Right lobe of liver (tissue), 6 donors: ENCODE results near the gene AP1M2. TPM values are rescaled to one million over a fixed set of nuclear protein-coding genes. Genes with fewer than 3 reads are reported as not detected.

Experiments used
- ATAC-seq, 4 donors: fragments of 200-7000 bp; cut with Tn5 transposase; one replicate each; pipeline ENCODE4 v1.9.1; 2020; ENCODE audit warnings: mild to moderate bottlenecking in 4 of 4, moderate library complexity in 4 of 4
- DNase-seq, 3 donors: peaks; one replicate each; pipeline ENCODE4 v3.0.0-alpha.2; 2020
- H3K27ac ChIP-seq, 3 donors: fragments of 200-600 bp; one replicate each; pipeline ENCODE4 v1.8.0; 2022
- H3K27me3 ChIP-seq, 2 donors: fragments of 200-600 bp; one replicate each; pipeline ENCODE4 v1.8.0; 2022
- H3K36me3 ChIP-seq, 4 donors: fragments of 200-600 bp; sonication (generic) in 1 of 4; one replicate each; pipeline versions ENCODE4 v1.5.1 to v1.8.0; 2017 to 2022; ENCODE audit warnings: control low read depth in 1 of 4
- H3K4me1 ChIP-seq, 4 donors: fragments of 200-600 bp; sonication (generic) in 1 of 4; one replicate each; pipeline versions ENCODE4 v1.5.1 to v1.8.0; 2017 to 2022; ENCODE audit warnings: control low read depth in 1 of 4
- H3K4me3 ChIP-seq, 3 donors: fragments of 200-600 bp; one replicate each; pipeline ENCODE4 v1.8.0; 2022
- H3K9me3 ChIP-seq, 4 donors: fragments of 200-600 bp; sonication (generic) in 1 of 4; one replicate each; pipeline versions ENCODE4 v1.5.1 to v1.8.0; 2017 to 2022; ENCODE audit warnings: control low read depth in 1 of 4
- POLR2A ChIP-seq: fragments of 450-650 bp; IDR thresholded peaks from one replicate; pipeline ENCODE4 v1.6.1; 2017; ENCODE audit warnings: antibody characterized with exemption, mild to moderate bottlenecking
- WGBS: methylation state at CpG from one replicate; pipeline ENCODE4 v1.1.6; 2018; ENCODE audit warnings: low coverage, low lambda C conversion rate; ENCODE audit not compliant: insufficient coverage; ENCODE audit errors: missing lambda C conversion rate; 5-methylcytosine and 5-hydroxymethylcytosine counted together
- intact Hi-C, 2 donors: fragments of 100-400 bp; cut with DNase I; formaldehyde crosslinking; loops; one replicate each; pipeline versions ENCODE4 v1.11.2 to v1.14.1; 2022
- total RNA-seq, 6 experiments: library from RNA; depleted of rRNA in 2 of 6; stranded (reverse); fragments of >200 nt in 2 of 6; fragmentation: NEBNext Ultra II Directional in 3 of 6; extraction: Animal tissue kit (Norgen Biotek cat#: 25700) in 3 of 6; gene quantifications; one replicate each; pipeline versions ENCODE4 v1.1.0 to v1.2.4, GENCODE V29; 2016 to 2023
- TF ChIP-seq, protein P1 (sequence below), 4 donors: fragments of 200-600 bp in 3 of 4; fragments of 450-650 bp in 1 of 4; IDR thresholded peaks; one replicate each; pipeline versions ENCODE4 v1.5.1 to v1.8.0; 2016 to 2022; ENCODE audit warnings: antibody characterized with exemption in 4 of 4, mild to moderate bottlenecking in 2 of 4
- donor health status: DM: no; HTN: yes; CAD: no.
- donor health status: DM: no; HTN: no; CAD: no.
- donor health status: DM: no; HTN: no; CAD: no.
- donor health status: DM: no; HTN: yes; CAD: no.
- donor health status: DM: no; HTN: yes; CAD: no.

Gene AP1M2
- total RNA-seq, 6 experiments from 2014 or later = 0.35 to 2.5 (median 0.75) TPM

DNA sequence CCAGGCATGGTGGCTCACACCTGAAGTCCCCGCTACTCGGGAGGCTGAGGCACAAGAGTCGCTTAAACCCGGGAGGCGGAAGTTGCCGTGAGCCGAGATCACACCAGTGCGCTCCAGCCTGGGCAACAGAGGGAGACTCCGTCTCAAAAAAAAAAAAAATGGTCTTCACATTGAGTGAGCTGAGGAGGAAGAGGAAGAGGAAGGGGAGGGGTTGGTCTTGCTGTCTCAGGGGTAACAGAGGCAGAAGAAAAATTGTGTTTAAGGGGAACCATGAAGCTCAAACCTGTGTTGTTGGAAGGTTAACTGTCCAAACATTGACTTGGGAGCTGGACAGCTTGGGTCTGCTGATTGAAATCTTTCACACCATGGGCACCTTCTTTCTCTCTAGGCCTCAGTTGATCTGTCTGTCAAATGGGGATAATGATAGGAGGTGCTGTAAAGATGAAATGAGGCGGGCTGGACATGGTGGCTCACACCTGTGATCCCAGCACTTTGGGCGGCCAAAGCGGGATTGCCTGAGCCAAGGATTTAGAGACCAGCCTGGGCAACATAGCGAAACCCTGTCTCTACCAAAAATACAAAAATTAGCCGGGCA, 28.4 kb upstream of the AP1M2 start:
- 61% methylated on average over 3 of the region's 14 CpGs for WGBS
- ATAC-seq (peak in 3 of 4 donors; percentile 32 to 61 (median 55)), DNase-seq (no peak)
- intact Hi-C loops = no loop called here
- no peak for TF ChIP-seq POLR2A
- TF ChIP-seq, protein P1, sequence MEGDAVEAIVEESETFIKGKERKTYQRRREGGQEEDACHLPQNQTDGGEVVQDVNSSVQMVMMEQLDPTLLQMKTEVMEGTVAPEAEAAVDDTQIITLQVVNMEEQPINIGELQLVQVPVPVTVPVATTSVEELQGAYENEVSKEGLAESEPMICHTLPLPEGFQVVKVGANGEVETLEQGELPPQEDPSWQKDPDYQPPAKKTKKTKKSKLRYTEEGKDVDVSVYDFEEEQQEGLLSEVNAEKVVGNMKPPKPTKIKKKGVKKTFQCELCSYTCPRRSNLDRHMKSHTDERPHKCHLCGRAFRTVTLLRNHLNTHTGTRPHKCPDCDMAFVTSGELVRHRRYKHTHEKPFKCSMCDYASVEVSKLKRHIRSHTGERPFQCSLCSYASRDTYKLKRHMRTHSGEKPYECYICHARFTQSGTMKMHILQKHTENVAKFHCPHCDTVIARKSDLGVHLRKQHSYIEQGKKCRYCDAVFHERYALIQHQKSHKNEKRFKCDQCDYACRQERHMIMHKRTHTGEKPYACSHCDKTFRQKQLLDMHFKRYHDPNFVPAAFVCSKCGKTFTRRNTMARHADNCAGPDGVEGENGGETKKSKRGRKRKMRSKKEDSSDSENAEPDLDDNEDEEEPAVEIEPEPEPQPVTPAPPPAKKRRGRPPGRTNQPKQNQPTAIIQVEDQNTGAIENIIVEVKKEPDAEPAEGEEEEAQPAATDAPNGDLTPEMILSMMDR (IDR thresholded peaks at IDR 0.05) = no peak
- Histone ChIP-seq H3K4me1 (no peaks in the 10 kb centered on the region), H3K9me3 (no peaks in the 10 kb centered on the region), H3K27me3 (no peaks in the 10 kb centered on the region), H3K27ac (no peak overlapping the region), H3K36me3 (no peaks in the 10 kb centered on the region), H3K4me3 (no peak overlapping the region)

DNA sequence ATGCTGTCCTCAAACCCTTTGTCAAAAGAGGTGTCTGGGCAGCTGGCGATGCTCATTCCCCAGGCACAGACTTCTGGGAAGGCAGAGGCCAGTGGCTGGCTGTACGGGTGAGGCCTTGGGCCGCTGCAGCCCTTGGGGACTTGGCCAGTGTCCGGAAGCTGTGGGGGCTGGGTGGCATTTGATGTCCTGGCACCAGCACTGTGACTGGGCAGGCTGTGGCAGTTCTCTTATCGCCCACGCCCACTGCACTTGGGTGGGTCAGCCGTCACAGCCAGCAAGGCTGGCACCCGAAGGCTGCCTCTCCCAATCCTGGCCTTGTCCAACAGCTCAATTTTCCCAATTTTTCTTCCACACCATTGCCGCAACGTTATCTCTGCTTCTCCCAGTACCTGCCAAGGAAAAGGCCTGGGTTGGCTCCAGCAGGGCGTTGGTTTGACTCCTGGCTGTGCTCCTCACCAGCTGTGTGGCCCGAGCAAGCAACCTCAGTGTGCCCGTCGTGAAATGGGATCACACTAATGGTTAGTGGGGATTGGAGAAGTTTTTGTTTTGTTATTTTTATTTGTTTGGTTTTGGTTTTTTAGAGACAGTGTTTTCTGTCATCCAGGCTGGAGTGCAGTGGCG, 25.5 kb upstream of the AP1M2 start:
- no peaks in the 10 kb centered on the region for H3K27me3 ChIP-seq
- 60% methylated on average over 7 of the region's 15 CpGs for WGBS
- no peaks in the 10 kb centered on the region for H3K9me3 ChIP-seq
- H3K27ac ChIP-seq = no peak overlapping the region
- DNase-seq (peak in 1 of 3 donors; percentile 59), ATAC-seq (peak; percentile 28 to 80 (median 50))
- intact Hi-C loops = no loop called here
- H3K4me3 ChIP-seq = no peak overlapping the region
- TF ChIP-seq POLR2A = no peak
- TF ChIP-seq, protein P1 (IDR thresholded peaks at IDR 0.05) = no peak
- no peaks in the 10 kb centered on the region for H3K4me1 ChIP-seq
- H3K36me3 ChIP-seq = no peaks in the 10 kb centered on the region

DNA sequence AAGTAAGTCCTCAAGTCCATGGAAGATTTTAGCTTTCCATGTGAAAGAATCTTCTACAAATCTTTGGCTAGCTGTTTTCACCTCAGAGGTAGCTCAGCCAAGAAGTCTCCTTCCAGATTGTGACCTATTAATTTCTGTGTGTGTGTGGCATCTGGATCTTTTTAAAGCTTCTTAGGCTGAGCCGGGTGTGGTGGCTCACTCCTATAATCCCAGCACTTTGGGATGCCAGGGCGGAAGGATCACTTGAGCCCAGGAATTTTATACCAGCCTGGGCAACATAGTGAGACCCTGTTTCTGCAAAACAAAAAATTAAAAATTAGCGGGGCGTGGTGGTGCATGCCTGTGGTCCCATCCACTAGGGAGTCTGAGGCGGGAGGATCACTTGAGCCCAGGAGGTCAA, 24.8 kb upstream of the AP1M2 start:
- H3K27ac ChIP-seq = no peak overlapping the region

DNA sequence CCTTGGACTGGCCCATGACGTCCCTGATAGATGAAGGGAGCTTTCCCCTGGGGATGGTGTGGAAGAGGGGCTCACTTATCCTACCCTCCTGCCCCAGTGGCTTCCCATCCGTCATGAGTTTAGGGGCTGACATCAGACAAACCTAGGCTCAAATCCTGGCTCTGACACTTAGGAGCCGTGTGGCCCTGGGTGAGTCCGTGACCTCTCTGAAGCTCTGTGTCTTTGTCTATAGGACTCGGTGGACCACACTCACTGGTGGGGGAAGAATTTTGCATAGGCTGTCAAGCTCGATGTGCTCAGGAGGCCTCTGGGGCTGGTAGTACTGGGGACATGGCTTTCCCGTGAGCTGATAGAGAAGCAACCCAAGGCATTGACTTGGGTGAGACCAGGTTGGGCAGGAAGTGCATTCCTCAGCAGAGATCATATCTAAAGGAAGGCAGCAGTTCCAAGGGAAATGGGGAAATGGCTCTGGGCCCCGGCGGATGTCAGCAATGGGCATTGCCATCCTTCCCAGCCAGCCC, 17.4 kb upstream of the AP1M2 start:
- ATAC-seq (peak in 3 of 4 donors; percentile 2 to 21 (median 6)), DNase-seq (no peak)
- no peaks in the 10 kb centered on the region for H3K36me3 ChIP-seq
- no peaks in the 10 kb centered on the region for H3K27me3 ChIP-seq
- peak overlapping the region; percentile 78 to 94 (median 89) for H3K27ac ChIP-seq
- no peaks in the 10 kb centered on the region for H3K4me1 ChIP-seq
- no peak for TF ChIP-seq POLR2A
- TF ChIP-seq, protein P1 (IDR thresholded peaks at IDR 0.05) = no peak
- 46% methylated on average over 9 of the region's 9 CpGs for WGBS
- no peaks in the 10 kb centered on the region for H3K9me3 ChIP-seq
- H3K4me3 ChIP-seq = peak overlapping the region in 1 of 3 donors; percentile 90
- intact Hi-C loops = no loop called here

More for the DNA sequence above, 24.8 kb upstream of the AP1M2 start:
- TF ChIP-seq POLR2A = no peak
- TF ChIP-seq, protein P1 (IDR thresholded peaks at IDR 0.05) = no peak
- no peaks in the 10 kb centered on the region for H3K4me1 ChIP-seq
- no peak overlapping the region for H3K4me3 ChIP-seq
- no peak for ATAC-seq
- no peaks in the 10 kb centered on the region for H3K36me3 ChIP-seq
- 95% methylated on average over 4 of the region's 5 CpGs for WGBS
- H3K9me3 ChIP-seq = no peaks in the 10 kb centered on the region
- intact Hi-C loops = no loop called here
- DNase-seq = no peak
- no peaks in the 10 kb centered on the region for H3K27me3 ChIP-seq
